A204.1 (cell line): ENCODE results near the gene ACP4.

Experiments
- FAIRE-seq: peaks from 2 replicates; lab custom pipeline; 2012; peaks lifted over from hg19 to GRCh38; lab: Jason Lieb, UNC

Gene ACP4

DNA sequence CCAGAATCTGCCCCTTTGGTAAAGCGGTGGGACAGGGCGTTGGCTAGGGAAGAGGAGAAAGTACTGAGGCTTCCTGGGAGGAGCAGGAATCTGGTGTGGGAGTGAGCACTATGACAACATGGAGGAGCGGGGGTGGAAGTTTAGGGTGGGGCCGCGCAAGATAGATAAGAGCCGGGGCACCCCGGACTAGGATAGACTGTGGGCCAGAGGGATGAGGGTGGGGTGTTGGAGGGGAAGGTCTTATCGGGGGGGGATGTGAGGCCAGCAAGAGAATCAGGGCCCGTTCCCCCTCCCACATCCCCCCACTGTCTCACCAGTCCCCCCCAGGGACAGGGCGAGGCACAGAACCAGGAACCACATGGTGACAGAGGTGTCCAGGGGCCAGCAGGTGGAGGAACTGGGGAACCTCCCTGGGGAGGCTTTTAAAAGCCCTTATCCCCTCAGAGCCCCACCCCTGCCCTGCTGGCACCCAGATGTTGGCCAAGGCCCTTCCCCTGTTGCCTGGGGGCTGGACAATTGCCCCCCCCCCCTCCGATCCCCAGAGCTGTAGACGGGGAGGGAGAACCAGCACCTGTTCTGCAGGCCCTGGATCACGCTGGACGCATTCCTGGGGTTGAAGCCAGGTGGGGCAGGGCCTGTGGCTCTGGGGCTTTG lies 33.3 kb downstream of the ACP4 start, which contains the start of gene KLK1:
Gene KLK1, minus strand, starts transcription at position 399 of the 654 bp plus-strand sequence. Its CDS starts 39 bp downstream, at position 360.
- FAIRE-seq: no peak

DNA sequence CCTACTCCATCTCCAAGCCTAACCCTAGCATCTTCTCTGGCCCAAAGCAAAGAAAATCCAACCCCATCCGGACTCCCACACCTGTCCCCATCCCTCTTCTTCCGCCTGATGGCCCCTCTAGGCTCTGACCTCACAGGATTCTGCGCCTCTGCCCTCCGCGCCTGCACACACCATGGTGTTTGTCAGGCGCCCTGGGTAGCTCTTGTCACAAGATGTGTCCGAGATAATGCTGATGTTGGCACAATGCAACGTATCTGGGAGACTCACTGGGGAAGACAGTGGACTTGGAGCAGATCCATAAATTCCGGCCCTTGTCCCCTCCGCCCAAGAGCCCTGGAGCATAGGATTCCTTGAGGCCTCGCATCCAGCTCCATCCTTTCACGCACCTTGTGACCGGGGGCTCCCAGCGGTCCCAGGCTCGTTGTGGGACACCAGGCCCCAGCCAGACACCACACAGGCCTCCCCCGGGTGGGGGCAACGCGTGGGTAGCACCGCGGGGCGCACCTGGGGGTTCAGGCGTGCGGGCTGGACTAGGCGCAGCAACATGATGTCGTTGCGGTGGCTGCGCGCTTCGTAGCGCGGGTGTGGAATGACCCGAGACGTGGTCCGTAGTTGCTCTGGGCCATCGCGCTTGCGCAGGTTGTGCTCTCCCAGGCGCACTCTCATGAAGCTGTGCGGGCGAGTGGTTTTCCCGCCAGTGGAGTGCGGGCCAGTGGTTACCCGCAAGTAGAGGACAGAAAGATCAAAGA lies 36.5 kb downstream of the ACP4 start:
- FAIRE-seq: no peak

DNA sequence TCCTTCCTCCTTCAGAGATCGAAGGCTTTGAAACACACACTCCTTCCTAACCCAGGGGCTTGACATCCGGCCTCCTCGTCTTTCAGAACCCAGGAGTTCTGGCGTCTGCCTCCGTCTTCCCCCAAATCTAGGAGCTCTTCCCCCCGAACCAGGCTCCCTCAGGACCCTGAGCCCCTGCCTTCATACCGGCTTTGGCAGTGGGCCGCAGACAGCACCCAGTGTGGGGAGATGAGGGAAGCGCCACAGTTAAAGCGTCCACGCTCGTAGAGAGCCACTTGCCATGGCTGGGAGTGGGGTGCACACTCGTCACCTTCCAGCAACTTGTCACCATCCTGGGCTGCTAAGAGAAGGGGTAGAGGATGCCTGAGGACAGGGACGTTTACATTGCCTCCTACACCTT lies 37.3 kb downstream of the ACP4 start:
- no peak for FAIRE-seq

DNA sequence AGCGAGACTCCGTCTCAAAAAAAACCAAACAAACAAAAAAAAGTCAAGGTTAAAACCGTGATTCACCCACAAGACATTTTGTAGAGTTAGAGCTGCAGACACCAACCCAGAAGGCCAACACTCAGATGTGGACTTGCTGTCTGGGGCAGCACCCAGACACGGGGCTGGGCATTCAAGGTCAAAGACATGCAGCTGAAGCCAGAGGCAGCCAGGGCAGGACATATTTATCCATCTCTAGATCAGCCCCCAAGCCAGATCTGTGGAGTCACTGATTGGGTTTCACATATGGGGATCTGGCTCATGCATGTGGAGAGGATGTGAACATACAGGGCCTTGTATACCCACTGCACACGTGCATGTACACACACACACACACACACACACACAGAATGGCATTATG lies 39.6 kb downstream of the ACP4 start:
- no peak for FAIRE-seq

DNA sequence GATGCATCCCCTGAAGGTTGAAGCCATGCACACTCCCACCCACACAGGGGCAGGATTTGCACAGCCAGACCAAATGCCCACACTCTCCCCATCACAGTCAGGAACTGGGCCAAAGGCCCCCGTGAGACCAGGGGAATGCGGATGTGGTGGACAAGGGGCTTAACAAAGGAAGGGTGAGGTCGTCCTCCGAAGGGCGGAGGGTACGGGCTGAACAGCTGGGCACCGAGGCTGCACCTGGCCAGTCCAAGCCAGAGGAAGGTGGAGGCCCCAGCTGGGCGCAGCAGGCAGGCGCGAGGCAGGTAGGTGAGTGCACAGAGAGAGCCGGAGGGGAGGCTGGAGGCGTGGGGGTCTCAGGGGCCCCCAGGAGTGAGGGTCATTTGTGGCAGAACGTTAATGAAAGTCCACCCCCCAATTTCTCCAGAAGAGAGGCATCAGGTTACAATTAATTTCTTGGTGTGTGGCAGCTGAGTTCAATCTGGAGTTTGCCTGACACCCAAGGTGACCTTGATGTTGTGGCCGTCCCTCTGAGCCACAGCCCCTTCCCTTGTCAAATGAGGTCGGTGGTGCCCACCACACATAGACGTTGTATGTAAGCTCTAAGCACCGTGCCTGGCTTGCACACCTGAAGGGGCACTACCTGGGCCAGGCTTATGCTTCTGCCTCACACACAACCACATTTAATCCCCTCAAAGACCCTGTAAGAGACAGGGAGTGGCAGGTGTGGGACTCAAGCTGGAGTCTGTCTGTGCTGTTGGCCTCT lies 40.2 kb downstream of the ACP4 start:
- FAIRE-seq: no peak

DNA sequence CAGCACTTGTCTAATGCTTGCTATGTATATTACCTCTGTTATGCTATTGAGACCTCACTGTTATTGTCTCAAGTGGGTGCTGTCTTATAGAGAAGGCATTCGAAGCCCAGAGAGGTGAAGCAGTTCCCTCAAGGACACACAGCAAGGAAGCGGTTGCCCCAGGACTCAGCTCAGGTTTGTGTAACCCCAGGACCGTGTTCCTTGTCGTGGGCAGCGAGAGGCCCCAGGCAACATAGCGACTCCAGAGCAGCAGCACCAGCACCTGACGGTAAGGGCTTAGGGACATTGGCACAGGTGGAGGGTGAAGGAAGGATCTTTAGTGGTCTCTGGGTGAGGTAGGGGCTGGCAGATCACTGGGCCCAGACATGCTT lies 40.8 kb downstream of the ACP4 start:
- no peak for FAIRE-seq

DNA sequence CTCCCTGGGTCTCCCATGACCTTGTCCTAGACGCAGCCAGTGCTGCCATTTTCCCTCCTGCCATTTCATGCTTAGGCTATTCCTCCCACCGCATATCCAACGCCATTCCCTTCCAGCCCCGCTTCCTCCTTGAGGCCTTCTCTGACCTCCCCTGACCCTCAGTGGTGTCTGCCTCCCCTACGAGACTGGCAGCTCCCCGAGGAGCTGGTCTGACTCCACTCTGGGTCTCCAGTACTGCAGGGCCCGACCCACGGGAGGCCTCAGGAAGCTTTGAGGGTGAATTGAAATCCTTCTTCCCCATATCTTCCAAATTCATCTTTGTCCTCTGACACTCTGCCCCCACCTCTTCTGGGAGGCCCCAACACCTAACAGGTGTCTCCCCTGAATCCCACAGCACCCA lies 42.5 kb downstream of the ACP4 start:
- FAIRE-seq: no peak

DNA sequence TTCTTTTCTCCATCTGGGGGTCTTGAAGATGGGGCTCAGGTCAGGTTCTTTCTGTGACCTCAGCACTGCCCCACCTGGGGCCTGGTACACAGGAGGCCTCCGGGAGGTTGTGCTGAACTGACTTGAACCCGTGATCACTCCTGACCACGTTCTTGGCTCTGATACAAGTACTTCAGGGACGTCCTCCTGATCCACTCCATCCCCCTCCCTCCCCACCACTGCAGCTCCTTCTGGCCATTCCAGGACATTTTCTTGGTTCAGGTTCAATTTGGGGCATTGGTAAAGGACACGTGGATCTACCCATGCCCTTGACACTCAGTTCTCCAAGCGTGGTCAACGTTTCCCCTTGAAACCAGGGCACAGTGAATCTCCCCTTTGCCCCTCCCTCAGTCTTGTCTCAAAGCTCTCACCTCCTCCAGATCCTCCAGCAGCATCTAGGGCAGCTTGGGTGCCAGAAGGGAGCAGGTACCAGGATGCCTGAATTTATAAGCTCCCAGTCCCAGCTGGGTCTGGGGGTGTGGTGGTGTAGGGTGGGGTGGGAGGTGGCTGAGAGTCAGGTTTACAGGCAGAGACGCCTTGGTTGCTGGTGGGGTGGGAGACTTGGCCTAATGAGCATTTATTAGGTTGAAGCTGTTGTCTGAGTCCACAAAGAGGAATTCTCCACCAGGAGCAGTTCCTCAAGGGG lies 43.0 kb downstream of the ACP4 start, which contains the start of gene KLK15:
Gene KLK15, minus strand, starts transcription at position 458 of the 685 bp plus-strand sequence. CDS start 2,082 bp downstream, outside the sequence.
- no peak for FAIRE-seq

DNA sequence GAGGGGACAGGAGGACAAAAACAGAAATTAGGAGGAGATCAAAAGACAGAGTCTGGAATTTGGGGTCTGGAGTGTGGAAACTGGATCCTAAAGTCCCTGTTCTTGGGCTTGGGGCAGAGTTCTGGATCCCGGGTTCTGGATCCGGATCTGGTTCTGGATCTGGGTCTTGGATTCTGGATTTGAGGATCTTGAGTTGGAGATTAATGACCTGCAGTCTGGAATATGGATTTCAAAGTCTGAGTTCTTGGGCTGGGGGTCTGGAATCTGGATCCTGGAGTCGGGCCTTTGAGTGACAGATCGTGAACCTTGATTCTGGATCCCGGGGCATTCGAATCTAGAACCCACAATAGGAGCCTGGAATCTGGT lies 43.6 kb downstream of the ACP4 start:
- FAIRE-seq: no peak

DNA sequence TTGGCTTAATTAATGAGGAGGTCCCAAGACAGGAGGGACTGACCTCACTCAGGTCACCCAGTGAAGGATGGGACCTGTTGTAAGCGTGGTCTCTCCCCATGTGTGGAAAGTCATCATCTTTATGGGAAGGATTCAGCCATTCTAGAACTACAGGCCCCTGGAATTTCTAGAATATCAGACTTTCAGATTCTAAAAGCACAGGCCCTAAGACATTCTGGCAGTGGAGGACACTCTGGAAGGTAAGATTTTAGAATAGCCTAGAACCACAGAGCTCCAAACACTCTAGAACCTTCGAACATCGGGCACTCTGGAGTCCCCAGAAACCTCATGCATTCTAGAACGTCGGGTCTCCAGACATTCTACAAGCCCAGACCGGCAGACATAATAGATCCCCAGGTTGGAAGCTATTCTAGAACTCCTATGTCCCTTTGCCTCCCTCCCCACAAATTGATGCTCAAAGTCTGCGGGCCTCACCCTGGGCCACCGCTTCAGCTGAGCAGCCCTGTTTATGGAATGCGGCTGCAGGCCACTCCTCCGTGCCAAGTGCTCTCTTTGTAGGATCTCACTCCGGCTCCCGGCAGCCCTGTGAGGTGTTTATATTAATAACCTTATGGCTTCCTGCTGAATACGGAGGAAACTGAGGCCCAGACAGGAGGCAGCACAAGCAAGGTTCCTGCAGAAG lies 45.0 kb downstream of the ACP4 start:
- no peak for FAIRE-seq

DNA sequence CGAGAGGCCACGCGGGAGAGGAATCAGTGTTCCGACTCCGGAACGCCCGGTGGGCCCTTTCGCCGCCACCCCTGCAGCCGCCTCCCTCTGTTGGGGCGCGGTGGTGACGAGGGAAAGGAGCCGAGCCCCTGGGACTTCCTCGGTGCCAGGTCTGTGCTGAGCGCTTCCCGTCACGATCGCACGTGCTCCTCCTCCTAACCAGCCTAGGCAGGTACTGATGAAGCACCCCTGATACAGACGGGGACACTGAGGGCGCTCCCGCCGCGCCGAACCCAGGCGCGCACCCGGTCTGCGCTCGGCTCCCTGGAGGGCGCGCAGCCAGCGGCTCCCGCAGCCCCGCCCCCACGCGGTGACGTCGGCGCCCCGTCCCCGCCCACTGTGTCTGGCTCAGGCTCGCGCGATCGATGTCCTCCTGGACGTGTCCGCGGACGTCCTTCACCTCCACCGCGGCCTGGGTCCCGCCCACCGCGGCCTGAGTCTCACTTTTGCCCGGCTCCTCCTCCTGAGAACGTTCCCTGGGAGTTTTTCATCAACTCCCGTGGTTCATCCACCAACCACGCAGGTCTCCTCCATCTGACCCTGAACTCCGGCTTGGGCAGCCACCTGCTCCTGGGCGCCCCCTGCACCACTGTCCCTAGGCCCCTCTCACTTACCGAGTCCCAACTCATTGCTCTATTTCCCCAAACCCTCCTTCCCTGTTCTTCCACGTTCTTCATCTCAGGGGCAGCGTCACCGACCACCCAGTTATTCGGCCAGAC lies 45.7 kb downstream of the ACP4 start:
- no peak for FAIRE-seq

DNA sequence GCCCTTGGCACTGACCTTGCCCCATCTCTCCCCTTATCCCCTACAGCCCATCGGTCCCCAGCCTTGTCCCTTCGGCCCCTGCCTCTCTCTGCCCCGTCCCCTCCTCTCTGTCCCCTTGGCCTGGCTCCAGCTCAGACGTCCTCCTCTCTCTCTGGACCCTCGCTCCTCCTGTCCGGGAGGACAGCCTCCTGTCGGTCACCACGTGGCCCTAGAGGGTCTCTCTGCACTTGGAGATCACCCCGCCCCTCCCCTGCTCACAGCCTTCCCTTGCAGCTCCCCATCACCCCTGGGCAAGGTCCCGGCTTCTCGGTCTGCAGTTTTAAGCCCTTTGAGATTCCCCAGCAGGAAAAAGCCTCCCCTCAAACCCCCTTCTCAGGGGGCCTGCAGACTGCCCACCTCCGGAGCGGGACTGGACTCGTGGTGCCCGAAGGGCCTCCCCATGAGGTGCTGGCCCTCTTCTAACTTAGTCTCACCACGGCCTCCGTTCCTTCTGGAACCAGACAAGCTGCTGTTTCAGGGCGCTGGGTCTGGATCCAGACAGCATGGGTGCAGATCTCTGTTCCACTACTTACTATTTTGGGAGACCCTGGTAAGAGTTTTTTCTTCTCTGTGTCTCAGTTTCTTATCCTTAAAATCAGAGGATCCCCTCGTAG lies 46.5 kb downstream of the ACP4 start:
- no peak for FAIRE-seq

DNA sequence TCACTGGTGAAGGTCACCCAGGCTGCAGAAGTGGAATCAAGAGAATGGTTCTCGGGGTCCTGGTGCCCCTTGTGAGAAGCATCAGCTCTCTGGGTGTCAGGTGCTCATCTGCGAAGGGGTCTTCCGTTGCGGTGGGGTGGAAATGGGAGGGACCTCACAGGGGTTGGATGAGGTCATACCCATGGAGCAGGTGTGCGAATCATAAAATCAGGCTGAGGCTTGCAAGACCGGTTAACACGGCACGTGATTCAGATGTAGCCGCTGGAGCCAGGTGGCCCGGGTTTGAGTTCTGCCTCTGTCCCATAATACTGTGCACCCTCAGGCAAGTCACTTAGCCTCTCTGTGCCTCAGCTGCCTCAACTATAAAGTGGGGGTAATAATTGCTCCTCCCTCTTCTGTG lies 47.1 kb downstream of the ACP4 start:
- FAIRE-seq: no peak

DNA sequence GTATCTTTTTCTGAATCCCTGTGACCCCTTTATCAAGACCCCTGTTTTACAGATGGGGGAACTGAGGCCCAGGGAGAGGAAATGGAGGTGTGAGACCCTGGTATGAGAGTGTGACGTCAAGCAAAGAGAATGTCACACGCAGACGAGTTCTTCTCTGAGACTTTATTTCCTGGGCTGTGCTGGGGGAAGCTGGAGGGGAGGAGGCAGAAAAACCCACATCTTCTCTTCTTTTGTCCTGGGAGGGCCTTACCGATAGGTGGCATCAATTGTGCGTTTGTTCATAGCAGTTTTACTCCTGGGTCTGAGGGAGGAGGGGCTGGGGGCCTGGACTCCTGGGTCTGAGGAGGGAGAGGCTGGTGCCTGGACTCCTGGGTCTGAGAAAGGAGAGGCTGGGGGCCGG lies 48.0 kb downstream of the ACP4 start:
- no peak for FAIRE-seq

DNA sequence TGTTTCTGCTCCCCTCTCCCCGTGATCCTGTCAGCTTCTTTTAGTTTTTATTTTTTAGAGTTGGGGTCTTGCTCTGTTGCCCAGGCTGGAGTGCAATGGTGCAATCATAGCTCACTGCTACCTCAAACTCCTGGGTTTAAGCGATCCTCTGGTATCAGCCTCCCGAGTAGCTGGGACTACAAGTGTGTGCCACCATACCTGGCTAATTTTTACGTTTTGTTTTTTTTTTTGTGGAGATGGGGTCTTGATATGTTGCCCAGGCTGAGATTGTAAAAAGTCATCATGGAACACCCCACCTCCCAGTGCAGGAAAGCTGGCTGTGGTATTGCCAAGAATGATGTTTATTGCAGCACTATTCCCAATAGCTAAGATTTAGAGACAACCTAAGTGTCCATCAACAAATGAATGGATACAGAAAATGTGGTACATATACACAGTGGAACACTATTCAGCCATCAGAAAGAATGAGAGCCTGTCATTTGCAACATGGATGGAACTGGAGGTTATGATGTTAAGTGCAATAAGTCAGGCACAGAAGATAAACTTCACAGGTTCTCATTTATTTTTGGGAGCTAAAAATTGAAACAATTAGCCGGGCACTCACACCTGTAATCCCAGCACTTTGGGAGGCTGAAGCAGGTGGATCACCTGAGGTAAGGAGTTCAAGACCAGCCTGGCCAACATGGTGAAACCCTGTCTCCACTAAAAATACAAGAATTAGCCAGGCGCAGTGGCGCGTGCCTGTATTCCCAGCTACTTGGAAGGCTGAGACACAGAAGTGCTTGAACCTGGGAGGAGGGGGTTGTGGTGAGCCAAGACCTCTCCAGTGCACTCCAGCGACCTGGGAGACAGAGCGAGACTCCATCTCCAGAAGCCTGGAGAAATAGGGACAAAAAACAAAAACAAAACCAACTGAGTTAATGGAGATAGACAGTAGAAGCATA lies 49.8 kb downstream of the ACP4 start:
- FAIRE-seq: no peak

DNA sequence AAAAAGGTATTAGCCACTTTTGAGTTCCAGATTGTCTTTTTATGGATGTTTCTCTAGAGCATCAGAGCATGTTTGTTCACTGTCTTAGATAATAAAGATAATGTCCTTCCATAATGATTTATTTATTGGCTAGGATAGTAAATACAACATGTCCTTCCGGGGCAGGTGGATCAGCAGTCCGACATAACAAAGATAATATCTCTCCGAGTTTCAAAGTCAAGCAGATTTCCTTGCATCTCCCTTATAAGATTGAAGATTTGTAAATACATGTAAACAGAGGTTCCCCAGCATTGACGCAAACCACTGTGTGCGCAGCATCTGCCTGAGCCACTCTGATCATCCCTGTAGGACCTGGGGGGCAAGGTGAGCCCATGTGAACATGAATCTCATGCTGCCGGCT lies 51.9 kb downstream of the ACP4 start:
- FAIRE-seq: no peak

DNA sequence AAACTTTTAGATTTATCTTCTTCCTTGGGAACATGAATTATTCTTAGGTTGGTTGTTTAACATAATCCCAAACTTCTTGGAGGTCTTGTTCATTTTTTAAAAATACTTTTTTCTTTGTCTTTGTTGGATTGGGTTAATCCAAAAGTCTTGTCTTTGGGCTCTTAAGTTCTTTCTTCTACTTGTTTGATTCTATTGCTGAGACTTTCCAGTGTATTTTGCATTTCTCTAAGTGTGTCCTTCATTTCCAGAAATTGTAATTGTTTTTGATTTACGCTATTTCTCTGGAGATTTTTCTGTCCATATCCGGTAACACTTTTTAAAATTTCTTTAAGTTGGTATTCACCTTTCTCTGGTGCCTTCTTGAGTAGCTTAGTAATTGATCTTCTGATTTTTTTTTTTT lies 53.0 kb downstream of the ACP4 start:
- no peak for FAIRE-seq

DNA sequence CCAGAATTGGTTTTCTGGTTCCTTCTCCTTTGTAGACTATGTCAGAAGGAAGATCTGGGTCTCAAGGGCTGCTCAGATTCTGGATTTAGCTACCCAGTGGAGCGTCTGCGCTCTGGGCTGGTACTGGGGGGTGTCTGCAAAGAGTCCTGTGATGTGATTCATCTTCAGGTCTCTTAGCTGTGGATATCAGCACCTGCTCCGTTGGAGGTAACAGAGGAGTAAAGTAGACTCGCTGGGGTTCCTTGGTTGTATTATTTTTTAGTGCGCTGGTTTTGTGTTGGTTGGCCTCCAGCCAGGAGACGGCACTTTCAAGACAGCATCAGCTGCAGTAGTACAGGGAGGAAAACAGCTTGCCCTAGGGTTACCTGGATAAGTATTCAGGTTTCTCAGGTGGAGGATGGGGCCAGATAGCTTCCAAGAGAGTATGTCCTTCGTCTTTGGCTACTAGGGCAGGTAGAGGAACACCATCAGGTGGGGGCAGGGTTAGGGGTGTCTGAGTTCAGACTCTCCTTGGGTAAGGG lies 53.5 kb downstream of the ACP4 start:
- FAIRE-seq: no peak

DNA sequence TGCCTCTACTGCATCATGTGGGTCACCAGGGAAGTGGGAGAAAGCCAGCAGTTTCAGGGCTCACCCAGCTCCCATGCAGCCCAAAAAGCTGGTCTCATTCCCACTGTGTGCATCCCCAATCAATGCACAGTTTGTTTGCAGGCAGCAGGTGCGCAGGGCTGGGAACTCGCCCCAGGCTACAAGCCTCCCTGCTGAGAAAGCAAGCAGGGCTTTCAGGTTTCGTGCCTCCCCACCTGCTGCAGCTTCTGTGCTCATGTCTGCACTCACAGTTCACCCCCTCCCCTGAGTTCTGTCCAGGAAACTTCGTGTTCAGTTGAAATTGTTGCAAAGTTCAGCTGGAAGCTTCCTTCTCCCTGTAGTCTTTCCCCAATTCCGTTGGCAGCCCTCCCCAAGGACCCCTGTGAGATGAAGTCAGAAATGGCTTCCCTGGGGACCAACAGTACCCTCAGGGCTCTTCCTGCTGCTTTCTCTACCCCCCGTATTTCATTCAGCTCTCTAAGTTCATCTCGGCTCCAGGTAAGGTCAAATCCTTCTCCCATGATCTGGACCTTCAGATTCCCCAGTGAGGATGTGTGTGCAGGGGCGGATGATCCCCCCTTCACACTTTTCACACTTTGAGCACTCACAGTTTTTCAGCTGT lies 54.2 kb downstream of the ACP4 start:
- no peak for FAIRE-seq
